ENCODE data around the gene GFER.

GRCh38 chr16:2029350-2029749, 45.4 kb downstream of the GFER start:
- TF ChIP-seq, protein P1, sequence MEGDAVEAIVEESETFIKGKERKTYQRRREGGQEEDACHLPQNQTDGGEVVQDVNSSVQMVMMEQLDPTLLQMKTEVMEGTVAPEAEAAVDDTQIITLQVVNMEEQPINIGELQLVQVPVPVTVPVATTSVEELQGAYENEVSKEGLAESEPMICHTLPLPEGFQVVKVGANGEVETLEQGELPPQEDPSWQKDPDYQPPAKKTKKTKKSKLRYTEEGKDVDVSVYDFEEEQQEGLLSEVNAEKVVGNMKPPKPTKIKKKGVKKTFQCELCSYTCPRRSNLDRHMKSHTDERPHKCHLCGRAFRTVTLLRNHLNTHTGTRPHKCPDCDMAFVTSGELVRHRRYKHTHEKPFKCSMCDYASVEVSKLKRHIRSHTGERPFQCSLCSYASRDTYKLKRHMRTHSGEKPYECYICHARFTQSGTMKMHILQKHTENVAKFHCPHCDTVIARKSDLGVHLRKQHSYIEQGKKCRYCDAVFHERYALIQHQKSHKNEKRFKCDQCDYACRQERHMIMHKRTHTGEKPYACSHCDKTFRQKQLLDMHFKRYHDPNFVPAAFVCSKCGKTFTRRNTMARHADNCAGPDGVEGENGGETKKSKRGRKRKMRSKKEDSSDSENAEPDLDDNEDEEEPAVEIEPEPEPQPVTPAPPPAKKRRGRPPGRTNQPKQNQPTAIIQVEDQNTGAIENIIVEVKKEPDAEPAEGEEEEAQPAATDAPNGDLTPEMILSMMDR (IDR thresholded peaks at IDR 0.05), result no peak
- TF ChIP-seq EP300 (IDR thresholded peaks at IDR 0.05), result peak in 1 of 2 donors; percentile 35

Data from tibial nerve (tissue), 4 donors.